HEK293 (cell line): ENCODE data around the gene EXOC7.

Experiments
- TCF7L2 ChIP-seq: IDR thresholded peaks from 2 replicates; pipeline ENCODE4 v1.6.1; 2011; ENCODE audit warnings: low read depth, mild to moderate bottlenecking, inconsistent platforms, low read length, moderate library complexity, borderline replicate concordance
- ZBTB8A ChIP-seq: fragments of 450-650 bp; formaldehyde crosslinking; IDR thresholded peaks from 2 replicates; pipeline ENCODE4 v1.5.1; 2016; ENCODE audit warnings: missing biosample characterization, missing genetic modification characterization
- ZNF549 ChIP-seq: fragments of 450-650 bp; IDR thresholded peaks from 2 replicates; pipeline ENCODE4 v1.5.1; 2018; ENCODE audit warnings: missing biosample characterization, missing genetic modification characterization, mild to moderate bottlenecking, inconsistent platforms, moderate library complexity
- ZNF670 ChIP-seq: fragments of 450-650 bp; formaldehyde crosslinking; IDR thresholded peaks from 2 replicates; pipeline ENCODE4 v1.5.1; 2016; ENCODE audit warnings: missing biosample characterization, missing genetic modification characterization, low read depth
- ZNF837 ChIP-seq: fragments of 450-650 bp; formaldehyde crosslinking; IDR thresholded peaks from 2 replicates; pipeline ENCODE4 v1.5.1; 2016; ENCODE audit warnings: missing biosample characterization, missing genetic modification characterization
- TF ChIP-seq, protein P1 (sequence below): fragments of 450-650 bp; formaldehyde crosslinking; IDR thresholded peaks from 2 replicates; pipeline ENCODE4 v1.5.1; 2016; ENCODE audit warnings: missing biosample characterization, missing genetic modification characterization
- TF ChIP-seq, protein P2 (sequence below): fragments of 450-650 bp; formaldehyde crosslinking; IDR thresholded peaks from 2 replicates; pipeline ENCODE4 v1.5.1; 2016; ENCODE audit warnings: missing biosample characterization, missing genetic modification characterization

DNA sequence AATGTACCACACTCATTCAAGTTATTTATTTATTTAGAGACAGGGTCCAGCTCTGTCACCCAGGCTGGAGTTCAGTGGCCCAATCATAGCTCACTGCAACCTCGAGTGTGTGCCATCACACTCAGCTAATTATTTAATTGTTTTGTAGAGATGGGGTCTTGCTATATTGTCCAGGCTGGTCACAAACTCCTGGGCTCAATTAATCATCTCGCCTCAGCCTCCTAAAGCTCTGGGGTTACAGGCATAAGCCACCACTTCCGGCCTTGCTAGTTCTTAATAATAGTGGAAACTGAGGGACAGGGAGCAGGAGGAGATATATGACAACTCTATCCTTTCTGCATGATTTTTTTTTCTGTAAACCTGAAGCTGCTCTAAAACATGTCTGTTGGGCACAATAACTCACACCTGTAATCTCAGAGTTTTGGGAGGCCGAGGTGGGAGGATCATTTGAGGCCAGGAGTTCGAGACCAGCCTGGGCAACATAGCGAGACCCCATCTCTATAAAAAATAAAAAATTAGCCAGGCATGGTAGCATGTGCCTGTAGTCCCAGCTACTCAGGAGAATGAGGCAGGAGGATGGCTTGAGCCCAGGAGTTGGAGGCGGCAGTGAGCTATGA lies 11.7 kb upstream of the EXOC7 start:
- no peak for TF ChIP-seq TCF7L2
- TF ChIP-seq, protein P1, sequence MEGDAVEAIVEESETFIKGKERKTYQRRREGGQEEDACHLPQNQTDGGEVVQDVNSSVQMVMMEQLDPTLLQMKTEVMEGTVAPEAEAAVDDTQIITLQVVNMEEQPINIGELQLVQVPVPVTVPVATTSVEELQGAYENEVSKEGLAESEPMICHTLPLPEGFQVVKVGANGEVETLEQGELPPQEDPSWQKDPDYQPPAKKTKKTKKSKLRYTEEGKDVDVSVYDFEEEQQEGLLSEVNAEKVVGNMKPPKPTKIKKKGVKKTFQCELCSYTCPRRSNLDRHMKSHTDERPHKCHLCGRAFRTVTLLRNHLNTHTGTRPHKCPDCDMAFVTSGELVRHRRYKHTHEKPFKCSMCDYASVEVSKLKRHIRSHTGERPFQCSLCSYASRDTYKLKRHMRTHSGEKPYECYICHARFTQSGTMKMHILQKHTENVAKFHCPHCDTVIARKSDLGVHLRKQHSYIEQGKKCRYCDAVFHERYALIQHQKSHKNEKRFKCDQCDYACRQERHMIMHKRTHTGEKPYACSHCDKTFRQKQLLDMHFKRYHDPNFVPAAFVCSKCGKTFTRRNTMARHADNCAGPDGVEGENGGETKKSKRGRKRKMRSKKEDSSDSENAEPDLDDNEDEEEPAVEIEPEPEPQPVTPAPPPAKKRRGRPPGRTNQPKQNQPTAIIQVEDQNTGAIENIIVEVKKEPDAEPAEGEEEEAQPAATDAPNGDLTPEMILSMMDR (tag by site-specific recombination) = no peak
- no peak for TF ChIP-seq ZBTB8A (tag by site-specific recombination)
- no peak for TF ChIP-seq ZNF670 (tag by site-specific recombination)
- TF ChIP-seq ZNF837 = no peak
- TF ChIP-seq, protein P2, sequence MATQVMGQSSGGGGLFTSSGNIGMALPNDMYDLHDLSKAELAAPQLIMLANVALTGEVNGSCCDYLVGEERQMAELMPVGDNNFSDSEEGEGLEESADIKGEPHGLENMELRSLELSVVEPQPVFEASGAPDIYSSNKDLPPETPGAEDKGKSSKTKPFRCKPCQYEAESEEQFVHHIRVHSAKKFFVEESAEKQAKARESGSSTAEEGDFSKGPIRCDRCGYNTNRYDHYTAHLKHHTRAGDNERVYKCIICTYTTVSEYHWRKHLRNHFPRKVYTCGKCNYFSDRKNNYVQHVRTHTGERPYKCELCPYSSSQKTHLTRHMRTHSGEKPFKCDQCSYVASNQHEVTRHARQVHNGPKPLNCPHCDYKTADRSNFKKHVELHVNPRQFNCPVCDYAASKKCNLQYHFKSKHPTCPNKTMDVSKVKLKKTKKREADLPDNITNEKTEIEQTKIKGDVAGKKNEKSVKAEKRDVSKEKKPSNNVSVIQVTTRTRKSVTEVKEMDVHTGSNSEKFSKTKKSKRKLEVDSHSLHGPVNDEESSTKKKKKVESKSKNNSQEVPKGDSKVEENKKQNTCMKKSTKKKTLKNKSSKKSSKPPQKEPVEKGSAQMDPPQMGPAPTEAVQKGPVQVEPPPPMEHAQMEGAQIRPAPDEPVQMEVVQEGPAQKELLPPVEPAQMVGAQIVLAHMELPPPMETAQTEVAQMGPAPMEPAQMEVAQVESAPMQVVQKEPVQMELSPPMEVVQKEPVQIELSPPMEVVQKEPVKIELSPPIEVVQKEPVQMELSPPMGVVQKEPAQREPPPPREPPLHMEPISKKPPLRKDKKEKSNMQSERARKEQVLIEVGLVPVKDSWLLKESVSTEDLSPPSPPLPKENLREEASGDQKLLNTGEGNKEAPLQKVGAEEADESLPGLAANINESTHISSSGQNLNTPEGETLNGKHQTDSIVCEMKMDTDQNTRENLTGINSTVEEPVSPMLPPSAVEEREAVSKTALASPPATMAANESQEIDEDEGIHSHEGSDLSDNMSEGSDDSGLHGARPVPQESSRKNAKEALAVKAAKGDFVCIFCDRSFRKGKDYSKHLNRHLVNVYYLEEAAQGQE (tag by site-specific recombination) = no peak
- TF ChIP-seq ZNF549 = no peak
